HG03342 (cell line): ENCODE results near the gene KCNMB2.
A peak's percentile ranks its signal among the peaks of the same experiment; 100 is the strongest.
"Not testable (repeated sequence)": the region's sequence is repeated elsewhere in the genome, so short reads cannot be mapped to it uniquely, and the experiment has no call there.

Experiments used
- ATAC-seq: cut with Tn5 transposase; IDR thresholded peaks from one replicate; pipeline ENCODE4 v1.9.1; 2021; ENCODE audit warnings: mild to moderate bottlenecking, moderate library complexity; ENCODE audit not compliant: unreplicated experiment

KCNMB2 gene

GRCh38 chr3:178518660-178519396 lies 17.4 kb upstream of the KCNMB2 start:
- peak; percentile 82 for ATAC-seq

- ATAC-seq = no peak
These were observed 16.5 kb upstream of the KCNMB2 start for GRCh38 chr3:178519701-178520100.

- ATAC-seq = no peak
These were observed 15.8 kb upstream of the KCNMB2 start for GRCh38 chr3:178520451-178520850.

- ATAC-seq = no peak
These were observed 13.8 kb upstream of the KCNMB2 start for GRCh38 chr3:178522200-178523052.

- no peak for ATAC-seq
These were observed 11.0 kb upstream of the KCNMB2 start for GRCh38 chr3:178525251-178525650.

GRCh38 chr3:178526291-178526690 lies 9.9 kb upstream of the KCNMB2 start:
- no peak for ATAC-seq

- ATAC-seq = no peak
These were observed 8.3 kb upstream of the KCNMB2 start for GRCh38 chr3:178527981-178528380.

- no peak for ATAC-seq
These were observed 6.5 kb upstream of the KCNMB2 start for GRCh38 chr3:178529606-178530225.

- ATAC-seq = no peak
These were observed 3.8 kb upstream of the KCNMB2 start for GRCh38 chr3:178532476-178532875.

GRCh38 chr3:178537122-178537705 lies 978 bp downstream of the KCNMB2 start:
- ATAC-seq = no peak

GRCh38 chr3:178538056-178538455 lies 1.8 kb downstream of the KCNMB2 start:
- no peak for ATAC-seq

GRCh38 chr3:178540184-178540583 lies 3.9 kb downstream of the KCNMB2 start:
- no peak for ATAC-seq

GRCh38 chr3:178545337-178545736 lies 9.1 kb downstream of the KCNMB2 start:
- ATAC-seq = no peak

GRCh38 chr3:178546079-178546478 lies 9.8 kb downstream of the KCNMB2 start:
- ATAC-seq = peak; percentile 57

GRCh38 chr3:178549426-178549825 lies 13.2 kb downstream of the KCNMB2 start:
- not testable (repeated sequence) for ATAC-seq

- no peak for ATAC-seq
These were observed 15.7 kb downstream of the KCNMB2 start for GRCh38 chr3:178551916-178552321.

GRCh38 chr3:178558637-178559036 lies 22.4 kb downstream of the KCNMB2 start:
- no peak for ATAC-seq

GRCh38 chr3:178560759-178561158 lies 24.5 kb downstream of the KCNMB2 start:
- ATAC-seq = no peak

- no peak for ATAC-seq
These were observed 25.0 kb downstream of the KCNMB2 start for GRCh38 chr3:178561239-178561638.

- no peak for ATAC-seq
These were observed 26.1 kb downstream of the KCNMB2 start for GRCh38 chr3:178562143-178562946.

- no peak for ATAC-seq
These were observed 26.7 kb downstream of the KCNMB2 start for GRCh38 chr3:178562947-178563232.
